Activated CD4-positive, alpha-beta T cell treated with anti-CD3 and anti-CD28 coated beads for 48 hours (primary cell): Measurements from ENCODE around the gene PTMS.

Experiments
- DNase-seq: peaks from one replicate; pipeline ENCODE4 v3.0.0-alpha.2; 2020

Gene PTMS

DNA sequence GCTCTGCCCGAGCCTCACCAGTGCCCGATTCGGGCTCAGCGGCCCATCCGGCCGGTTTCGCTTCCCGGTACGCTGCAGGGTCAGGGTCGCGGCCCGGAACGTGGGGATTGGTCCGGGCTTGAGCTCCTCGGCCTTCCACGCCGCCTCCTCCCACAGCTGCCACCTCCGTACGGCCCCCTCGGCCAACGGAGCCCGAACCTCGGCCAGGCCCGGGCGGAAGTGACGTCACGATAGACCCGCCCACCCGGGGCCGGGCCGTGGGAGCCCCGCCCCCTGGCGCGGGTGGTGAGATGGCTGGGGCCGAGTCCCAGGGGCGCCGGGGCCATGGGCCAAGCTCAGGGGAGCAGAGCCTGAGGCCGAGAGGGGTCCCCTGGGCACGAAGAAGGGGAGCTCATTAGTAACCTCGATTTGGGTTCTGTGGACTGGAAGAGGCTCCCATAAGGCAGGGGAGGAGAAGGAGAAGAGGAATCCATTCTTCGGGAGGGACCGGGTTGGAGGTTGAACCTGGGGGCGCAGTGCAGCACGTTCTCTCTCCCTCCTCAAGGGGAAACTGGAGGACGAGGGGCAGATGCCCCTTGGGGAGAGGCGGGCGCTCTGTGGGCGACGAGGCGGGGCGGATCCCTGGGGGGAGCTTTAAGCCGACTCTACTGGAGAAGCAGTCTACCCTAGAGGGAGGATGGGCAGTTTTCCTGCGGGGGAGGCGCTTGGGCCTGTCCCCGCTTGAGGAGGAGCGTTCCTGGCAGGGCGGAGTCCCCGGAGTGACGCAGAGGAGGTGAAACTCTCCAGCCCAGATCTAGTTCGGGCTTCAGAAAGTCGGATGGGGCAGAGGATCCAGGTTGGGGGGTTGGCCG is 13.0 kb upstream of the PTMS start, which contains the start of gene MLF2:
Gene MLF2, minus strand, starts transcription at position 221 of the 851 bp plus-strand sequence. CDS start 807 bp downstream, outside the sequence.
- DNase-seq: peak; percentile 99

DNA sequence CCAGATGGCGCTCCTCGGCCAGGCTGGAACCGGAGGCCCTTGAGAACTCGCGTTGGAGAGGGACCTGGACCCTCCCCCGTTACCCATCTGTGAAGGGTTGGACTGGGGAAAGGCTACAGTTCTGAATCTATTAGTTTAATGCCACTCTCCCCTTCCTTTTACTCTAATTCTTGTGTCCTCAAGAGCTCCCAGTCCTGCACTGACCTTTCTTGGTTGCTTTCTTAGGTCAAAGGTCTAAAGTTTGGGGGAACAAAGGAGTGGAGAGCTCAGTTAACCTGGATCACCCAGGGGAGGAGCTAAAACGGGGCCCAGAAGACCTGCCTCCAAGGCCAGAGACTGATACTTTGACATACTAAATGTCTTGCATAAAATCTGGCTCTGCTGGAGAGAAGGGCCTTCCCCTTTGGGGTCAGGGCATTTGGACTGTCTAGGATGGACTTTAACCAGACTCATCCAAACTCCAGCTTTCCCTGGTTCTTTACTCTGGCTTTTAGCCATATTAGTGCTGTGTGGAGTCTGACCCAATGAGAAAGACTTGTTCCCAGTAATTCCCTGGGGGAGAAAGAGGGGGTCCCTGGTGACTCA is 12.3 kb upstream of the PTMS start:
- DNase-seq: no peak

DNA sequence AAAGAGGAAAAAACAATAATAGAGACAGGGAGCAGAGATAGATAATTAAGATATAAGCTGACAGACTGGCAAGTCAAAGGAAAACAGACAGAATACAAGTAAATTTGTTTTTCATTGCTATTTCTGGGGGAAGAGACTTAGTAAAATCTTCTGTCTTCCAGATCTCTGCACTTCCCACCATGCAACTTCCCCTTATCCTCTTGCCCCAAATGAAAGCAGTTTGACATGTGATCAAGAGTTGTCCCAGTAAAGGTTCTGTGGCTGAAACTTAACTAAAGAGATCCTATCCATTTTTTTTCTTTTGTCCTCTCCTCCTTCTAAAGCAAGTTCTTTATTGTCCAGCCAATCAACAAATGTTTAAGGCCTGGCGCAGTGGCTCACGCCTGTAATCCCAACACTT is 11.8 kb upstream of the PTMS start:
- no peak for DNase-seq

DNA sequence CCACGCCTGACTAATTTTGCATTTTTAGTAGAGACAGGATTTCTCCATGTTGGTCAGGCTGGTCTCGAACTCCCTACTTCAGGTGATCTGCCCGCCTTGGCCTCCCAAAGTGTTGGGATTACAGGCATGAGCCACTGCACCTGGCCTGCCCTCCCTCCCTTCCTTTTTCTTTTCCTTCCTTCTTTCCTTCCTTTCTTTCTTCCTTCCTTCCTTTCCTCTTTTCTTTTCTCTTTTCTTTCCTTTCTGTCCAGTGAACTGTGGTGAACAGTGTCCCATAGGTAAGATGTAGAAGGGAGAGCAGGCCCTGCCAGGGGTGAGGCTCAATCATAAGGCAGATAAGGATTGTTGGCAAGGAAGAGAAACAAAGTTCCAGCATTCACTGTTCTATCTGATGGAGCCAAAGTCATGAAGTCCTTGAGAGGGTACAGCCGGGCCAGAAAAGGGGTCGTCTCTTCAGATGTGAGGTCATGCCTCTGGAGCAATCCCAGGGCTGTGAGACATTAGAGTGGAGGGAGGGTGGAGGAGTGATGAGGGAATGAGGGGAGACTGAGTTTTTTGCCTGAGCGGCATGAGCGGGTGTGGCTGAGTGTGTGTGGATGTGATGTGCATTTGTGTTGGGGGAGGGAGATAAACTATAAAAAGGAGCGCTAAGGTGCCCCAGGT is 9.0 kb upstream of the PTMS start:
- DNase-seq: no peak

DNA sequence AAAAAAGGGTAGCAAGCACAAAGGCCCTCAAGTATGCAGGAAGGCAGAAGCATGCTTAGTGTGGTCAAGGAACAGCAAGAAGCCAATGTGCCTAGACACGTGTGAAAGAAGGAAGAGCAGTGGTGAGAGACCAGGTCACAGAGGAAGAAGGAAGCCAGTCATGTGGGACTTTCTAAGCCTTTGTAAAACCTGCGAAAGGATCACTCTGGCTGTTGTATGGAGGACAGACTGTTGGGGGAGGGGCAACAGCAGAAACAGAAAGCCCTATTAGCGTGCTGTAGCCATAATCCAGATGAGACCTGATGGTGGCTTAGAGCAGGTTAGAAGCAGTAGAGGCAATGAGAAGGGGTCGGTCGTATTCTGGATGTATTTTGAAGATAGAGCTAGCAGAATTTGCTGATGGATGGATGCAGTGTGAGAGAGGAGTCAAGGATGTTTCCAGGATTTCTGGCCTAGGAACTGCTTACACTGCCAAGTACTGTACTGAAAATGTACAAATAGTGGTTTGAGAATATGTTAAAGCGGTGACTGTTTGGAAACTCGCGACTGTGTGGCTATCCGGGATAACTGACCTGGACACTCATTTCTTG is 7.6 kb upstream of the PTMS start:
- no peak for DNase-seq

DNA sequence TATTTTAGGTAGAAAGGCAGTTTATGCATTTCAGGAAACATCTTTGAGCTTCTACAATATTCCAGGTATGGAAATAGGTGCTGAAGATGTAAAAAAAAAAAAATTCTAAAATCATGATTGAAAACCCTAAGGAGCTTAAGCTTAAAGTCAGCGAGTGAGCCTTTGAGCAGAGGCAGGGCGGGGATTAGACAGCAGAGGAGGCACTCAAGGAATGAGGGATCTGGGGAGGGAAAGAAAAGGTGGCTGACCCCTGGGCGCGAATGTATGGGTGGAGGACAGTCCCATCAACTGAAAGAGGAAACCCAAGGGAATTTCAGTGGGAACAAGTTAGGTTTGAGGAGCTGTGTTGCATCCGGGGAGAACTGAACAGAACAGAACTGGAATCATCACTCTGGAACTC is 6.4 kb upstream of the PTMS start:
- no peak for DNase-seq

DNA sequence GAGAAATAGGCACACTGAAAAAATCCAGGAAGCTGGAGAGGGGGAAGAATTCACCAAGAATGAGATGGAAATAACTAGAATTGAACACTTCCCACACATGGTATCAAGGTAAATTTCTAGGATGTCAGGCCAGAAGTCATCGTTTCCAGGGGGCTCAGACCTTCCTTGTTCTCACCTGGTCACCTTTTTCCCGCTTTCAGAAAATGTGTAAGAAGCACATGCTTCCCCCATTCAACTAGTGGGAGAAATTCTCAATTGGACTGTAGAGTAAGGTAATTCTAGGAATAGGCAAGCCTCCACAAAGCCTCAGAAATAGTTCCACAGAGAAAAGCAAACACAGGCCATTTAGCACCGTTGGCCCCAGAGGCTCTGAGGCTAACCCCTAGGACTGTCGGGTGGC is 2.8 kb upstream of the PTMS start:
- DNase-seq: no peak

DNA sequence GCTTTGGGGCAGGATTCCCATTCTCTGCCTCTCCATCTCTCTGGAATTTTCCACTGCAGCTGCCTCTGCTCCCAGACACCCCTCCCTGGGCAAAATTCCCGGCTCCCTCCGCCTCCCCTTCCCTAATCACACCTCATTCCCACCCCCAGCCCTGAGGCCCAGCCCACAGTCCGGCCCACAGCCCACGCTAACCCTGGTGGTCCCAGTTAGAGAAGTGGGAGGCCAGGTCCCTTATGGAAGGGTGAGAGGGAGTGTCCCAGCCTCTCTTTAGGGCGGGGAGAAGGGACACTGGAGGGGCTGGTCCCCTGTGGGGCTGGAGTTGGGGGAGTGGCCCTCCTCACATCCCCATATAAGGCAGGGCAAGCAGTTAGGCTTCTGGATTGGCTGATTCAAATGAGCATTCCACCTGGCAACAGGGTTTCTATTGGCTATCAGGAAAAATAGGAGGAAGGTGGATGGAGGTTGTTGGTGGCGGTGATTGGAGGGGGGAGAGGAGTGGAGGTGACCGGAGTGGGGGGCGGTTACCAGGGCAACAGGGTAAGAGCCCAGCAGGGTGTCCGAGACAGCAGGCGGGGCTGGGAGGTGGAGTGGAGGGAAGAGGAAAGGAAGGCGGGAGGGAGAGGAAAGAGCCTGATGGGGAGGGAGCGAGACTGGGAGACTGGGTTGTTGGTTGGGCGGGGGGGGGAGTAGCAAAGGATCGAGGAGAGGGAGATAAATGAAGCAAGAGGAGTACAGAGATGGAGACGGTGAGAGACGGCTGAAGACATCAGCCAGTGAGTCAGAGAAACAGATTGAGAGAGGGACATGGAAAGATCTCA is 1.9 kb upstream of the PTMS start:
- DNase-seq: peak; percentile 73

DNA sequence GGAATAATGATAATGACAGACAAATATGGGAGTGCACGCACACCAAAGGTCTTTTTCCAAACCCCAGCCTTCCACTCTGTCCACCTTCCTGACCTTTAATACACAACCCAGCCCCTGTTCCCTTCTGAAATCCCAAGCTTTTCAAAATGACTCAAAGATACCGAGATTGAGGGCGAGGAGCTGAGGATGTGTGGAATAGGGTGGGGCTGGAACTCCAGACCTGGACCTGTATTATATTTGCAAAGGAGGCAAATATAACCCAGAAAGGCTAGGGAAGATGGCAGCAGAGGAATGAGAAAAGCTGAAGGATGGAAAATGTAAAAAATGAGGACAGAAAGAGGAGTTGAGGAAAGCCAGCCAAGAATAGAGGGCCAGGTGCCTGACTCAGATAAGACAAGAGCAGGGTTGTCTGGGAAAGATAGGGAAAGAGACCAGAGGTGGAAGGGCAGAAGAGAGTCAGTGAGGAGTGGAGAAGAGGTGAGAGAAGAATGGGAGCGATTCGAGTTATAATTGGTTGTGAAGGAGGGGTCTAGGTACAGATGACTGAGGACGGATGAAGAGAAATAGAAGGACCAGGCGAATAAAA is 1.0 kb upstream of the PTMS start:
- no peak for DNase-seq

DNA sequence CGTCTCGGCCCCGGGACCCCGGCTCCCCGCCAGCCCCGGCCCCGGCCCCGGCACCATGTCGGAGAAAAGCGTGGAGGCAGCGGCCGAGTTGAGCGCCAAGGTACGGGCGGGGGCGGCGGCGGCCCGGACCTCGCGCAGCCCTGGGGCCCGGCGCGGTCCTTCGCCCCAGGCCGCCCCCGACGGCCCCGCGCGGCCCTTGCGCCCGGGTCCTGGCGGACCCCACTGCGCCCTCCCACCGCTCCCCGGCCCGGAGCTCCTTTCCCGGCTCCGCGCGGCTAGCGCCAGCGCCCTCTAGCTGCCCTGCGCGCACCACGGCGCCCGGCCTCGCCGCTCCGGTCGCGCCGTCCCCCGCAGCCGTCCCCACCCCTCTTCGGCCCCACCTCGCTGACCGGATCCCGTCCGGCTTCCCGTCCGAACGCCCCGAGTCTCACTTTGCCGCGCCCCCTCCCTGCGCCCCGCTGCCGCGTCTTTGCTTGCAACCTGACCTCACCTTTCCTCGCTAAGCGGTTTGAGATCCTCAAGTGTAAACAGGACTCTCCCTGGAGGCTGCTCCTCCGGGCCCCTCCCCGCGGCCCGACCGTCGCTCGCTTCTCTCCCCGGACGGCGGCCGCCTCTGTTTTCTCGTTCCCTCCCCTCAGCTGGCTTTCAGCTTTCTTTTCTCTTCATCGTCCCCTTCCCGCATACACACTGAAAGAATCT is 637 bp downstream of the PTMS start:
- peak; percentile 62 for DNase-seq

DNA sequence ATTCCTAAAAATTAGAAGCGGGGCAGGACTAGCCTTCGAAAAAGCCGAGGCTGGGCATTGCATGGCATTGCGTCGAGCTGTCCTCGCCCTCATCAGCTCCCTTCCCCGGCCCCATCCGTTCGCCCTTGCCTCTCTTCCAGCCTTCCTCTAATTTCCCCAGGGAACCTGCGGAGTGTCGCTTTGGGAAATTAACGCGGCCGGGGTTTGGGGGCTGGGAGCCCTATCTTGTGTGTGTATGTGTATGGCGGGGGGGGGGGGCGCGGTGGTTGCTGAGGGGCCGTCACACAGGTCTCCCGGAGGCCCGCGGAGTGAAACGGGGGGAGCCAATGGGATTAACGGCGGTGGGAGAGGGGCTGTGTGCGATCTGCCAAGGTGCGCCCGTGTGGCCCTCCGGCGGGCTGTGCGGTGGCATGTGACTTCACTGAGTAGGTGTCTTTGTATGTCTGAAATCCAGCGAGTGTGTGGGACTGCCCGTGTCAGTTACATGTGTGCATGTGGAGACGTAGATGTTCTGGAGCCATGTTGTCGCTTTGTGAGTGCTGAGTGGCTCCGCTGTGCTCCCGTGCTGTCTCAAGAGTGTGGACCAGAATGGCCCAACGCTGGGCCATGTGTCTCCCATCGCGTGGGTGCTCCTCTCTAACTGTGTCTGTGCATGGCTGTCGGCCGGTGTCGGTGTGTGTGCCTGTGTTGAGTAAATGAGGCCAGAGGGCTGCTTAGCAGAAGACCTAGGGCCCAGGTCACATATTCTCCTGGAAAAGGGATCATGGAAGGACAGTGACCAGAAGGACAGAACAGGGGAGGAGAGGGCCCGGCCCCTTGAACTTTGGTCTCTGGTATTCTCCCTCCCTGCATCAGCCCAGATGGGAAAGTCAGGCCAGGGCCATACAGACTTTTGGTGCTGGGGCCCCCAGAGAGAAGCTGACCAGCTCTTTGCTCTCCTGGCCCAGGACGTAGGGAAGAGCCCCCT is 1.5 kb downstream of the PTMS start:
- no peak for DNase-seq

DNA sequence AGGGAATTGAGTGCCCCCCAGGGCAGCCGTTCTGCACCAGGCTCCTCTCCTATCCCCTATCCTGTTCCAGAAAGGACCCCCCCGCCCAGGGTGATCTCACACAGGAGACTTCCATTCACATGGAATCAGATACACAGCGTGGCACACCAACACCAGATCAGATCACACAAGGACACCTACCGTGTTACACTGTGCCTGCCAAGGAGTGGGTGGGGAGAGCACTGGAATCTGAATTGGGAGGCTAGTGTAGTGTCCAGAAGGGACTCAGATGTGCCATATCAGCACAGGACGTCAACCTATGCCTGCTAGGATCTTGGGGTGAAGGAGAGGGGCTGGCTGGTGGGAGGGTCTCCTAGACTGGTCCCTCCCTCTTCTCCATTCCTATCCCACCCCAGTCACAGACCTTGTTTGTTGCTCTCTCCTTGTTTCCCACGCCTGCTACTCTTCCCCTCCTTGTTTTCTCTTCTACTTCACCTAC is 2.3 kb downstream of the PTMS start:
- no peak for DNase-seq

DNA sequence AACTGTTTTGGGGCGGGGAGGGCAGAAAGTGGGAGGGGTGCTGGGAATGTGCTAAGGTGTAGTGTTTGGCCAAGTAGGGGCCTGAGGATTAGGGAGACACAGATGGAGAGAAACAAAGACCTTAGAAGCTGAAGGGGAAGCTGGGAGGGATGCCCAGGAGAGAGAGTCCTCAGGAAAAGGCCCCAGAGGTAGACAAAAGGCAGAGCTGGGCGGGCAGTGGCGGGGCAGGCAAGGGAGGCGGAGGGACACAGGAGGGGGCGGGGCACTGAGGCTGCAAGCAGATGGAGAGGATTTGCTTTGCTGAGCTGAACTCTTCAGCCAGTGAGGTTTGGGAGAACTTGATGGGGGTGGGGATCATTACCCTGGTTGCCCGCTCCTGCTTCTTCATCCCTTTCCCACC is 2.8 kb downstream of the PTMS start:
- no peak for DNase-seq

DNA sequence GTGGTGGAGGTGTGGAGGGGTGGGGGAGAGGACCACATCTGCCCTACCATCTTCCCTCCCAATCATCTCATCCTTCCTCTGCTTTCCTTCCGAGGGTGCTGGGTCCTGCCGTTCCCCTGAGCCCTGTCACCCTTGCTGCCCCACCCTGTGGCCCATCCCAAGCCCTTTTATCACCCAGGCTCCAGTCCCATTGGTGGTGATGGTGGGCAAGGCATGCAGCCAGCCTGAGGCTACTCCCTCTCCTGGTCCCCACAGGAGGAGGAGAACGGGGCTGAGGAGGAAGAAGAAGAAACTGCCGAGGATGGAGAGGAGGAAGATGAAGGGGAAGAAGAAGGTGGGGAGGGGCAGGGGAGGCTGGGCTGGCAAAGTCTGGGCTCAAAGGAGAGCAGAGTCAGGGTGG is 3.5 kb downstream of the PTMS start:
- no peak for DNase-seq

DNA sequence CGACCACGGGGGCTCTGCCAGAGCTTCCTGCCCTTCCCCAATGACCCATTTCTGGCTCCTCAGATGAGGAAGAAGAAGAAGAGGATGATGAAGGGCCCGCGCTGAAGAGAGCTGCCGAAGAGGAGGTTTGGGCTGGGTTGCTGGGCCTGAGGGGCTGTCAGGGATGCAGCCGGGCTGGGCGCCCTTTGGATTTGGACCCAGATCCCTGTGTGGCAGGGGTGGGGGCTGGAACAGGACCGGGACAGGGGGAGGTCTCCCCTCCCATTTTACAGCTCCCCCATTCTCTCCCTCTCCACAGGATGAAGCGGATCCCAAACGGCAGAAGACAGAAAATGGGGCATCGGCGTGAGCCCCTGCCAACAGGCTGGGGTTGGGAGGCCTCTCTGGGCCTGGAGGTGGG is 3.9 kb downstream of the PTMS start:
- DNase-seq: no peak

DNA sequence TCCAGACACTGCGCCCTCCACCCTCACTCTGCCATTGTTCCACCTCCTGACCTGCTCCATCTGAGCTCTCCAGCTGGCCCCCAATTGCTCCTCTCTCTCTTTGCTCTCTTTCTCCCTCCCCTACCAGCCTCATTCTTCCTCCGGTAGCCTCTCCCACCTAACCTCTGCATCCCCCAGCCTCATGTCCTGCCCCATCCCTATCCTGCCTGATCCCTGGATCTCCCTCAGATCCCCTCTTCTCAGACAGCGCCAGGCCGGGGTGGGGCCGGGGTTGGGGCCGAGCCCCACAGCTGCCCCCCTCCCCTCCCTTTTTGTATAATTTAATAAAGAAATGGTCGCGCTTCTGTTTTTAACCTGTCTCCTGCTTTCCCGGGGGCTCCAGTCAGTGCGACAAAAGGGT is 4.4 kb downstream of the PTMS start:
- no peak for DNase-seq

DNA sequence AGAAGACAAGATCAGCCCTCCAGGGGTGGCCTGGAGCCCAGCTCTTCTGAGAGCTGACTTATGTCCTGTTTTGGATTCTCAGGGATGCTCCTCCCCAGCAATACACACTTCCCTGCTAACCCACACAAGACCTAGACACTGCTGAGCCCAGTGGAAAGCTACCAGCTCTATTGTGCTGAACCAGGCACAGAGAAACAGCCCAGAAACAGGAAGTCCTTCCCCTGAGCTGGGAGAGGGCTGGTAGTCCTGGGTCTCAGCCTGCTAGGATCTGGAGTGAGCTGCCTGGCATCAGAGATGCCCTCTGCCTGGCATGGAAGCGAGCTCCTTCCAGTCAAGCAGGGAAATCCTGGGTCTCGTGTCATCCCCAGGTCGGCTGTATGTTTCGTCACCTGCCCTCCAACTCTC is 4.9 kb downstream of the PTMS start:
- no peak for DNase-seq

DNA sequence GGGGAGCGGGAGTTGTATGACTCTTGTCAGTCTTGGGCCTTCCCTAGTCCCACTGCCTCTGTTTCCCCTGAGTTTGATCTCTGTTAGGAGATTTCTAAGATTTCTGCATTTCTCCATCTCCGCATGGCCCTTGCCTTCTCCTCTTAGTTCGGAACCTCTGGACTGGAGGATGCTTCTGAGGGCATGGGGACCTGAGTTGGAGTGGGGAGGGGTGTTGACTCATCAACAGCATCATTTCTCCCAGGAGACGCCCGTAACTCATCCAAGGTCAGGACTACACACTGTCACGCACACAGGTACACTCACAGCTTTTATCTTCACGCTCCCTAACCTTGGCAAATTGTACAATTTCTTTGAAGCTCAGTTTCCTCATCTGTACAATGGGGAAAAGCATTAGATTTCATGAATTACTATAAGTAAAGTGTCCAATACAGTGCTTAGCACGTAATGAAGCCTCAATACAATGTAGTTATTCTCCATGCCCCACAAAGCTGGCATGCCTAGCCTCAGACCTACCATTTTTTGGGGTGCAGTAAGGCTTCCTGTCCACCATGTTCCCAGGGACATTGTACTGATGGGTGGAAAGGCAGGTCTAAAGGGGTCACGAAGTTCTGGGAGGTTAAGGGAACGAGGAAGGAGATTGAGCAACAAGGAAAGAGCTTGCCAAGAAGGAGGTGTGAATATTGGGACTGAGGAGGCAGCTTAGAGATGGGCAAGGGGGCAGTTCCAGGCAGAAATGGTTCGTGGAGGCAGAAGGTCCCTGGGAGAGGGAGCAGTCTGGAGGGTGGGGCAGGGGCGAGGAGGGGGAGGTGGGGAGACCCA is 5.6 kb downstream of the PTMS start:
- DNase-seq: no peak

DNA sequence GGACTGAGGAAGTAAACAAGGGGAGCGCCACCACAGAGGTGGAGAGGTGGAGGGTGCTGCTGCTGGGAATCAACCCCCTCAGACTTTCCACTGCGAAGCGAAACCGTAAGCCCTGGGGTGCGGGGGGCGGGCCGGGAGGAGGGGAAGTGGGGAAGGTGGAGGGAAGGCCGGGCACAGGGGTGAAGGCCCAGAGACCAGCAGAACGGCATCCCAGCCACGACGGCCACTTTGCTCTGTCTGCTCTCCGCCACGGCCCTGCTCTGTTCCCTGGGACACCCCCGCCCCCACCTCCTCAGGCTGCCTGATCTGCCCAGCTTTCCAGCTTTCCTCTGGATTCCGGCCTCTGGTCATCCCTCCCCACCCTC is 6.2 kb downstream of the PTMS start, which contains the start of gene LAG3:
Gene LAG3, plus strand, starts transcription at position 190 of the 365 bp plus-strand sequence. CDS start 333 bp downstream, outside the sequence.
- DNase-seq: peak; percentile 76
